Cardiac muscle cell (in vitro differentiated cells and primary cell): ENCODE data around the gene LGALS8. TPM values are rescaled to one million over a fixed set of nuclear protein-coding genes. Genes with fewer than 3 reads are reported as not detected.

Experiments
- DNase-seq, 2 donors: peaks; one replicate each; pipeline versions ENCODE4 v3.0.0 to v3.0.0-alpha.2; 2010 to 2017; ENCODE audit warnings: low read depth in 1 of 2, low spot score in 1 of 2
- H3K27ac ChIP-seq: fragments of 200-600 bp; sonication (generic); 2 replicates; pipeline ENCODE4 v1.5.1; 2016
- H3K27me3 ChIP-seq: fragments of 200-600 bp; sonication (generic); 2 replicates; pipeline ENCODE4 v1.6.0; 2016; ENCODE audit warnings: control low read depth
- H3K36me3 ChIP-seq: fragments of 200-600 bp; sonication (generic); 2 replicates; pipeline ENCODE4 v1.5.1; 2016; ENCODE audit warnings: control low read depth
- H3K4me1 ChIP-seq: fragments of 200-600 bp; sonication (generic); 2 replicates; pipeline ENCODE4 v1.8.1; 2017; ENCODE audit warnings: low read depth, mild to moderate bottlenecking, mixed run types
- H3K4me3 ChIP-seq: fragments of 200-600 bp; sonication (generic); 2 replicates; pipeline ENCODE4 v1.5.1; 2016; ENCODE audit warnings: mild to moderate bottlenecking
- H3K9me3 ChIP-seq: fragments of 200-600 bp; sonication (generic); 2 replicates; pipeline ENCODE4 v1.5.1; 2017; ENCODE audit warnings: low read depth, mild to moderate bottlenecking, control low read depth
- polyA plus RNA-seq: library from polyadenylated mRNA; unstranded; fragments of >200 nt; fragmentation: Nextera tagmentation; extraction: Ambion mirVana; gene quantifications from 2 replicates; pipeline ENCODE4 v1.2.1, GENCODE V29; 2016
- total RNA-seq: library from RNA; depleted of rRNA; stranded (reverse); fragments of >200 nt; gene quantifications from 2 replicates; pipeline ENCODE4 v1.2.3, GENCODE V29; 2016
- TF ChIP-seq, protein P1 (sequence below): IDR thresholded peaks from 2 replicates; pipeline ENCODE4 v1.5.1; 2012; ENCODE audit warnings: low read depth, mild to moderate bottlenecking, low read length

LGALS8 gene
- total and polyA plus RNA-seq, 2 experiments from 2014 or later = 14.2 to 14.4 TPM

DNA sequence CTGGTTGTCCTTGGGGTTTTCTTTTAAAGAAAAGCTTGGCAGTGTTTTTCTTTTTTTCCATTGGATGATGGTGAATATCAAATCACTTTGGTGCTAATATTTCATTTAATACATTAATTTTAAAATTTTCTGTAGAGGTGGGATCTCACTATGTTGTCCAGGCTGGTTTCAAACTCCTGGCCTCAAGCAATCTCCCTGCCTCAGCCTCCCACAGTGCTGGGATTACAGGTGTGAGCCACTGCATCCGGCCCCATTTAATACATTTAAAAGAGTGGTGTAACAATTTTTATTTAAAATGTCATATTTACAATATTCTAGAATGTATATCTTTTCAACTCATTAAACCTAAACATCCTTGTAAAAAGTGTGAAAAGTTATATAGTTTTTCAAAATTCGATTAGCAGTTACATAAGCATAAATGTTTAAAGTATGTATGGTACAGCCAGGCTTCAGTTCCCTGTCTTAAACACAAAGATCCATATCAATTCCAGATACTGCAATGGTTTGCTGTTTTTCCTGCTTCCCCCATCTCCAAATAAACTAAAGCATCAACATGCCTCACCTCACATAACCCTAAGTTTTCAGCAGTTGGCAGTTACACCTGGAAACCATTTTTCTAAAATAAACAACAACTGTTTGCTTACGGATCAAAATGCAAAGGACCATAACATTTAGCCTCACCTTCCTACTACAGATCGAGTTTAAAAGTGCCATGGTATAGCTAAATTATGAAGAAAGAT is 8.9 kb upstream of the LGALS8 start:
- TF ChIP-seq, protein P1, sequence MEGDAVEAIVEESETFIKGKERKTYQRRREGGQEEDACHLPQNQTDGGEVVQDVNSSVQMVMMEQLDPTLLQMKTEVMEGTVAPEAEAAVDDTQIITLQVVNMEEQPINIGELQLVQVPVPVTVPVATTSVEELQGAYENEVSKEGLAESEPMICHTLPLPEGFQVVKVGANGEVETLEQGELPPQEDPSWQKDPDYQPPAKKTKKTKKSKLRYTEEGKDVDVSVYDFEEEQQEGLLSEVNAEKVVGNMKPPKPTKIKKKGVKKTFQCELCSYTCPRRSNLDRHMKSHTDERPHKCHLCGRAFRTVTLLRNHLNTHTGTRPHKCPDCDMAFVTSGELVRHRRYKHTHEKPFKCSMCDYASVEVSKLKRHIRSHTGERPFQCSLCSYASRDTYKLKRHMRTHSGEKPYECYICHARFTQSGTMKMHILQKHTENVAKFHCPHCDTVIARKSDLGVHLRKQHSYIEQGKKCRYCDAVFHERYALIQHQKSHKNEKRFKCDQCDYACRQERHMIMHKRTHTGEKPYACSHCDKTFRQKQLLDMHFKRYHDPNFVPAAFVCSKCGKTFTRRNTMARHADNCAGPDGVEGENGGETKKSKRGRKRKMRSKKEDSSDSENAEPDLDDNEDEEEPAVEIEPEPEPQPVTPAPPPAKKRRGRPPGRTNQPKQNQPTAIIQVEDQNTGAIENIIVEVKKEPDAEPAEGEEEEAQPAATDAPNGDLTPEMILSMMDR = no peak
- H3K9me3 ChIP-seq = no peaks in the 10 kb centered on the region
- H3K27me3 ChIP-seq = no peaks in the 10 kb centered on the region
- DNase-seq = no peak
- no peak overlapping the region for H3K27ac ChIP-seq
- H3K36me3 ChIP-seq = no peaks in the 10 kb centered on the region
- no peaks in the 10 kb centered on the region for H3K4me1 ChIP-seq
- H3K4me3 ChIP-seq = no peak overlapping the region

DNA sequence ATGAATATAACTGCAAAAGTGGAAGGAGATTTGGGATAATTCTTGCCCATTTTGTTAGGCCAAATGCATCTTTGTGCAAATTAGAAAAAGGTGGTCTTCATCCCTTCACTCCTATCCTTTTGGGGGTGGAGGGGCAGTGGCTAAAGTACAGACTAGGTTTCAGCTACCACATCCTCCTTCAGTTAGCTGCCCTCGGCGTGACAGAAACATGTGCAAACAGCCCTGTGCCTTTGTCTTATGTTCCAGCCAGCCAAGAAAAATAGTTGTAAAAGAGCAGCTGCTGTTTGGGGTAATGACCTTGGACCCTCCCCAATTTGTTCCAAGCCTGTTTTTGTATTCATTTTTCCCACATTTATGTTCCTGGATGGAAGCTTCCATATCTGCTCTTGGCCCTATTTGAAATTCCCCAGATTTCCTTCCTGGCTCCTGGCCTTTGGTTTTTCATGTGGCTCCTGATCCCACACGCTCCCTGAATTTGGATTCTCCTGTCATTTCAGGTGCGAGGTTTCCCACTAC is 8.3 kb upstream of the LGALS8 start:
- Histone ChIP-seq H3K4me3 (no peak overlapping the region), H3K27ac (no peak overlapping the region), H3K9me3 (no peaks in the 10 kb centered on the region), H3K27me3 (no peaks in the 10 kb centered on the region), H3K36me3 (no peaks in the 10 kb centered on the region), H3K4me1 (no peaks in the 10 kb centered on the region)
- TF ChIP-seq, protein P1 = no peak
- peak in 1 of 2 donors; percentile 58 for DNase-seq

DNA sequence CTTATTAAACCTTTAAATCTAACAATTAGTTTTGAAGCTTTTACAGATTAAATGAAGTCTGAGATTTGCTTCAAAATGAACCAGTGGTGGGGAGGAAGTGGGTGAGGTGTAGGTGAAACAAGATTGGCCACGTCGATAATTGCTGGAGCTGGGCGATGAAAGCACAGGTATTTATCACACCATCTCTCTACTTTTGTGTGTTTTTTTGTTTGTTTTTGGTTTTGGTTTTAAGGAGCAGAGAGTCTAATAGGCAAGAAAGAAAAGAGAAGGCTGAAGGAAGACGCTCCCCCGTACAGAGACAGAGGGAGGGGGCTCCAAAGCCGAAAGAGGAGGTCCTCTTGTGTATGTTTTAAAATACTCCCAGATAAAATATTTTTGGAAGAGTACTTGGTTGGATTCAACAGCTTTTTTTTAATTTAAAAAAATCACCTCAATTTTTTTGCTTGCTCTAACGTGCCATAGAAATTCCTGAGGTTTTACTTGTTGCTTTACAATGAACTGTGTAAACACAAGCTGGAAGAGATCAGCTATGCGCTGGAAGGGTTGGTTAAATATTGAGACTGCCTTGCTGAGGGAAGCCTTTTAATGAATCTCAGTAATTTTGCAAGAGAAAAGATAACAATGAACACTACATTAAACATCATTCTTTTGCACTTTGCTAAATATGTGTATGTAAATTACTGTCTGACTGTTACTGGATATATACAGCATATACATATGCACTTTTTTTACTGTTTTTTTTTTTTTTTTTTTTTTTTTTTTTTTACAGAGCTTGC is 6.7 kb upstream of the LGALS8 start:
- DNase-seq = peak in 1 of 2 donors; percentile 86
- Histone ChIP-seq H3K4me3 (no peak overlapping the region), H3K36me3 (no peaks in the 10 kb centered on the region), H3K27ac (no peak overlapping the region), H3K4me1 (no peaks in the 10 kb centered on the region), H3K9me3 (no peaks in the 10 kb centered on the region), H3K27me3 (no peaks in the 10 kb centered on the region)
- TF ChIP-seq, protein P1 = no peak

DNA sequence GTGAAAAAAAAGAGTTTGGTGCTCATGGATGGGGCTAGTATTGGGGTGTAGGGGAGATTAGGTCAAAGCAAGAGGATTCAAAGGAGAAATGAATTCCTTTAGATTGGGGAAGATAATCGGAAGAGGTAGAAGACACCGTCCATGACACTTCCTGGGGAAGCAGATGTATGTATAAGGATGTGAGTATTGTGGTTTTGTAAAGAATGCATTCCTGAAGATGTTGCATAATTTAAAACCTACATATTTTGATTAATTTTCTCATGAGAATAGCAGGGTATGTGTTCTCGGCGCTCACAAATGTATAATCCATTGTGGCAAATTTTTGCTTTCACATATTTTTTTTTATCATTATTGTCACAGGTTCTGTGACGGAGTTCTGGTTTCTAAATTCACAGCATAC is 5.5 kb upstream of the LGALS8 start:
- peak in 1 of 2 donors; percentile 56 for DNase-seq
- no peaks in the 10 kb centered on the region for H3K36me3 ChIP-seq
- no peak overlapping the region for H3K27ac ChIP-seq
- TF ChIP-seq, protein P1 = no peak
- H3K4me1 ChIP-seq = no peaks in the 10 kb centered on the region
- H3K4me3 ChIP-seq = no peak overlapping the region
- no peaks in the 10 kb centered on the region for H3K9me3 ChIP-seq
- H3K27me3 ChIP-seq = no peaks in the 10 kb centered on the region

DNA sequence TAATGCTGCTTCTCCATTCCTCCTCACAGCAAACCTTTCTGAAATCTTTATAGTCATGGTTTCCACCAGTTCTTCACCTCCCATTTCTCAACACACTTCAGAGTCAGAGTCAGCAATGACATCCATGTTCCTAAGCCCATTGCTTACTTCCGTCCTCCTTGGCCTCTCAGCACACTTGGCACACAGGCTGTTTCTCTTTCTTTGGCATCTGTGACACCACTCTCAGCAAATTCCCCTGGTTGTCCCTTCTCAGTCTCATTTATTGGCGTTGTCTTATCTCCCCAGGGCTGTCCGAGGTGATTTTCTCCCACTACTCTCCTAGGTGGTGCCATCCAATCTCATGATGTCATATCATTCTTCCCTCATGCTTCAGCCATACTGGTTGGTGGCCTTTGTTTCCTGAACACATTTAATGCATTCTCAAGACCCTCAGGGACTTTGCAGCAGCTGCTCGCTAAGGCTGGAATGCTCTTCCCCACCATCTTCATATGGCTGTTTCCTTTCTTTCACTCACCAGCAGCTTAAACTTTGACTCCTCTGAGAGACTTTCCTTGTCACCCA is 3.3 kb upstream of the LGALS8 start:
- H3K4me3 ChIP-seq = no peak overlapping the region
- no peak for DNase-seq
- no peak overlapping the region for H3K27ac ChIP-seq
- no peaks in the 10 kb centered on the region for H3K9me3 ChIP-seq
- no peaks in the 10 kb centered on the region for H3K36me3 ChIP-seq
- H3K4me1 ChIP-seq = no peaks in the 10 kb centered on the region
- no peaks in the 10 kb centered on the region for H3K27me3 ChIP-seq
- TF ChIP-seq, protein P1 = no peak
